T-cell (primary cell): Measurements from ENCODE around the gene GPR37. TPM values are rescaled to one million over a fixed set of nuclear protein-coding genes. Genes with fewer than 3 reads are reported as not detected.

Experiments used
- ATAC-seq, 4 experiments: fragments of 200-7000 bp in 3 of 4; fragments of 150-1000 bp in 1 of 4; cut with Tn5 transposase; replicated peaks in 1 of 4; 1 replicate in 3 of 4; 2 replicates in 1 of 4; pipeline ENCODE4 v1.10.0; 2021; ENCODE audit warnings: moderate library complexity in 3 of 4, mild to moderate bottlenecking in 2 of 4, moderate number of reproducible peaks in 1 of 4
- CTCF ChIA-PET, 2 donors: fragments of 300-600 bp; sonication (Branson Sonifier 250); formaldehyde crosslinking; loops; one replicate each; lab custom pipeline; 2022; ENCODE audit warnings: antibody characterized with exemption in 2 of 2; lab: Charles Lee
- POLR2A ChIA-PET, 2 donors: fragments of 300-600 bp; sonication (Branson Sonifier 250); formaldehyde crosslinking; loops; one replicate each; lab custom pipeline; 2022; ENCODE audit warnings: antibody characterized with exemption in 2 of 2; lab: Charles Lee
- DNase-seq, 35 experiments: peaks; one replicate each; pipeline versions ENCODE4 v3.0.0 to v3.0.0-alpha.2; 2013 to 2023
- H3K27ac ChIP-seq: one replicate; pipeline ENCODE4 v1.5.1; 2013; ENCODE audit warnings: low read length
- H3K27me3 ChIP-seq, 2 experiments: replicated peaks in 1 of 2; 1 replicate in 1 of 2; 2 replicates in 1 of 2; pipeline versions ENCODE4 v1.6.1 to v1.7.0; 2013; ENCODE audit warnings: low read length in 1 of 2, mixed read lengths in 1 of 2; ENCODE audit not compliant: control insufficient read depth in 2 of 2, insufficient read depth in 2 of 2; ENCODE audit errors: extremely low read depth in 1 of 2
- H3K36me3 ChIP-seq, 2 donors: 1 replicate in 1 of 2; 2 replicates in 1 of 2; pipeline versions ENCODE4 v1.6.1 to v1.7.0; 2013; ENCODE audit warnings: low read length in 1 of 2; ENCODE audit not compliant: control insufficient read depth in 2 of 2, insufficient read depth in 1 of 2; ENCODE audit errors: extremely low read depth in 1 of 2
- H3K4me1 ChIP-seq, 2 experiments: 1 replicate in 1 of 2; 2 replicates in 1 of 2; pipeline versions ENCODE4 v1.6.1 to v1.7.0; 2013; ENCODE audit warnings: low read length in 2 of 2, mixed read lengths in 1 of 2; ENCODE audit not compliant: insufficient read depth in 2 of 2, control insufficient read depth in 1 of 2; ENCODE audit errors: extremely low read depth in 1 of 2
- H3K4me3 ChIP-seq, 2 donors: 1 replicate in 1 of 2; 2 replicates in 1 of 2; pipeline versions ENCODE4 v1.5.1 to v1.7.0; 2013; ENCODE audit warnings: mild to moderate bottlenecking in 2 of 2, low read length in 1 of 2, moderate library complexity in 1 of 2; ENCODE audit not compliant: control insufficient read depth in 1 of 2; ENCODE audit errors: extremely low read depth in 1 of 2
- H3K9me3 ChIP-seq: 2 replicates; pipeline ENCODE4 v1.7.0; 2013
- H3K27ac Mint-ChIP-seq, 2 donors: one replicate each; pipeline ENCODE4 v1.8.0; 2020 to 2021; ENCODE audit warnings: mild to moderate bottlenecking in 2 of 2, mixed read lengths in 2 of 2
- H3K27me3 Mint-ChIP-seq, 2 donors: one replicate each; pipeline ENCODE4 v1.8.0; 2021 to 2022; ENCODE audit warnings: mixed read lengths in 2 of 2
- H3K36me3 Mint-ChIP-seq: one replicate; pipeline ENCODE4 v1.8.0; 2021; ENCODE audit warnings: mixed read lengths
- H3K4me1 Mint-ChIP-seq, 3 donors: one replicate each; pipeline ENCODE4 v1.8.0; 2020 to 2022; ENCODE audit warnings: mixed read lengths in 3 of 3, mild to moderate bottlenecking in 1 of 3
- H3K4me3 Mint-ChIP-seq, 3 donors: one replicate each; pipeline ENCODE4 v1.8.0; 2020 to 2022; ENCODE audit warnings: mild to moderate bottlenecking in 3 of 3, mixed read lengths in 3 of 3, moderate library complexity in 3 of 3
- H3K9me3 Mint-ChIP-seq, 3 donors: one replicate each; pipeline ENCODE4 v1.8.0; 2020 to 2022; ENCODE audit warnings: mixed read lengths in 3 of 3
- WGBS: methylation state at CpG from one replicate; pipeline ENCODE4 v1.1.5; 2013; ENCODE audit warnings: missing lambda C conversion rate; ENCODE audit not compliant: insufficient coverage; 5-methylcytosine and 5-hydroxymethylcytosine counted together
- total RNA-seq, 35 experiments: library from RNA in 6 of 35; stranded (reverse) in 6 of 35; fragments of 120-200 nt in 1 of 35; gene quantifications; one replicate each; pipeline versions ENCODE4 v1.2.1 to v1.2.4 and lab custom pipeline; 2013 to 2026

The GPR37 gene, protein sequence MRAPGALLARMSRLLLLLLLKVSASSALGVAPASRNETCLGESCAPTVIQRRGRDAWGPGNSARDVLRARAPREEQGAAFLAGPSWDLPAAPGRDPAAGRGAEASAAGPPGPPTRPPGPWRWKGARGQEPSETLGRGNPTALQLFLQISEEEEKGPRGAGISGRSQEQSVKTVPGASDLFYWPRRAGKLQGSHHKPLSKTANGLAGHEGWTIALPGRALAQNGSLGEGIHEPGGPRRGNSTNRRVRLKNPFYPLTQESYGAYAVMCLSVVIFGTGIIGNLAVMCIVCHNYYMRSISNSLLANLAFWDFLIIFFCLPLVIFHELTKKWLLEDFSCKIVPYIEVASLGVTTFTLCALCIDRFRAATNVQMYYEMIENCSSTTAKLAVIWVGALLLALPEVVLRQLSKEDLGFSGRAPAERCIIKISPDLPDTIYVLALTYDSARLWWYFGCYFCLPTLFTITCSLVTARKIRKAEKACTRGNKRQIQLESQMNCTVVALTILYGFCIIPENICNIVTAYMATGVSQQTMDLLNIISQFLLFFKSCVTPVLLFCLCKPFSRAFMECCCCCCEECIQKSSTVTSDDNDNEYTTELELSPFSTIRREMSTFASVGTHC
- not detected for total RNA-seq
- 0.06 TPM for total RNA-seq (2013)
- total RNA-seq (lab: John Stamatoyannopoulos, UW), result 0 to 0.09 (median 0) reads per million in 29 experiments

- Histone ChIP-seq H3K4me3 (peak within 1 kb of the TSS; percentile 35 to 85), H3K27me3 (peaks cover 18 to 23% of the 10 kb centered on the region in 2 experiments), H3K4me1 (peaks cover 6 to 22% of the 10 kb centered on the region in 2 experiments), H3K27ac (no peak within 1 kb of the TSS), H3K36me3 (no peaks in the 10 kb centered on the region), H3K9me3 (no peaks in the 10 kb centered on the region)
- H3K4me3 Mint-ChIP-seq, result peak within 1 kb of the TSS; percentile 76 to 81 (median 77)
- ATAC-seq (peak; percentile 34 to 54 (median 50)), DNase-seq (peak in 4 of 35 experiments; percentile 1 to 3 (median 2))
- H3K9me3 Mint-ChIP-seq, result no peaks in the 10 kb centered on the region
- under 1% methylated on average over 34 of the region's 81 CpGs for WGBS
- H3K27ac Mint-ChIP-seq, result no peak within 1 kb of the TSS
- peaks cover 42 to 55% of the 10 kb centered on the region in 2 donors for H3K27me3 Mint-ChIP-seq
- ChIA-PET CTCF (no interaction called here), POLR2A (no interaction called here)
- H3K4me1 Mint-ChIP-seq, result peaks cover 18 to 20% (median 19%) of the 10 kb centered on the region in 3 donors
- no peaks in the 10 kb centered on the region for H3K36me3 Mint-ChIP-seq
Observed at GRCh38 chr7:124765401-124766352, at the start of gene GPR37. Gene GPR37, minus strand, starts transcription at chr7:124765792. Its CDS starts 816 bp downstream, at chr7:124764976.

DNA sequence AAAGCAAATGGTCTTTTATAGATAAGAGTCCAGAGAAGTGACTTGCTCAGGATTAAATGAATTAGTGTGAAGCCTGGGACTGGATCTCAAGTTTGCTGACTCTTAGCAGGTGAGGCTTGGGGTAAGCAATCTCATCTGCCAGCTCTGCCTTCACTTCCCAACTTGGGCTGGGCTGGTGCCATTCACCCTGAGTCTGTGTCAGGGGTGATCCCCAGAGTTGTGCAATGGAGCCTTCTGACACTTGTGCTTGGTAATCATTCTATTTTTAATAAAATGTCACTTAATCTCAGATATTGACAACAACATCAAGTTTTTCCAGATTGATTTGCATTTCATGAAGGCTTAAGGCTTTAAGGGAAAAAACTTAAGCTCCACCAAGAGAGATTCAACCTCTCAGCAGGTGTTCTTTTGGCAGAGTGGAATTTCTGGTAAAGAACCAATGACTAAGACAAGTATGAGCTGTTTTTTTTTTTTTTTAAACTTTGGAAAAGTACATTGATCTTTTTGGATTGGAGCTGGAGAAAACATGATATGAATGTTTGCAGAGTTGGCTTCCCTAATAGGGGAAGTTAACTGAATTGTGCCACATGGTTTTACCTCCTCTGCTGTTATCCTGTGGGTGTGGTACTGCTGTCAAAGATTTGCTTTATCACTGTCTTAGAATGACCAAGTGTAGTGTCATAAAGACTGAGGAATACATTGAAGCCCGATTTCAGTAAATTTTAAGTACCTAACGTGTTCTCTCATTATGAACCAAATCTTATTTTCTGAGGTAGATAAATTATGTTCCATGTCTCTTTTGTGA is 48.6 kb upstream of the GPR37 start:
- Histone ChIP-seq H3K4me1 (no peaks in the 10 kb centered on the region), H3K27ac (no peak overlapping the region), H3K9me3 (no peaks in the 10 kb centered on the region), H3K27me3 (no peaks in the 10 kb centered on the region), H3K4me3 (no peak overlapping the region), H3K36me3 (no peaks in the 10 kb centered on the region)
- Mint-ChIP-seq H3K27ac (no peak overlapping the region), H3K27me3 (peaks cover 6 to 10% of the 10 kb centered on the region in 2 donors), H3K36me3 (no peaks in the 10 kb centered on the region), H3K9me3 (peaks cover 0 to 8% (median 0%) of the 10 kb centered on the region in 3 donors), H3K4me3 (no peak overlapping the region), H3K4me1 (no peaks in the 10 kb centered on the region)
- no CpG with 5 or more reads among the region's 2 CpGs for WGBS
- ATAC-seq, result no peak
- ChIA-PET POLR2A (no interaction called here), CTCF (no interaction called here)
- DNase-seq, result no peak

DNA sequence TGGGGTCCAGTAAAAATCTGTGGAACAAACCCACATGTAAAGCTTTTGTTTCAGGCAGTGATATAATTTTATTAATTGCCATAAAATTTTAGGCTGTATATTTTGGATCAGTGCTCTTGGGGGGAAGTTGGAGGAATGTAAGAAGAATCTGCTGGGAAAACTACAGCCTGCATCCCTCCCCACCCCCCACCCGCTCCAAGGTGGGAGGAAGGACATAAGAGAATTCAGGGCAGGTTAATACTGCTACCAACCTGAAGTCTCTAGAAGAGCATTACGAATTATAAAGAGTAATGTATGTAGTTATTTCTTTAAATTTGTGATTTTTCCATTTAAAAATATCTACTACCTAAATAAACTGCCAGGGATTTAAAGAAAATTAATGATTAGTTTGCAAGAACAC is 47.2 kb upstream of the GPR37 start:
- Histone ChIP-seq H3K27me3 (no peaks in the 10 kb centered on the region), H3K4me3 (no peak overlapping the region), H3K4me1 (no peaks in the 10 kb centered on the region), H3K36me3 (no peaks in the 10 kb centered on the region), H3K9me3 (no peaks in the 10 kb centered on the region), H3K27ac (no peak overlapping the region)
- DNase-seq (no peak), ATAC-seq (no peak)
- Mint-ChIP-seq H3K27me3 (peaks cover 6 to 14% of the 10 kb centered on the region in 2 donors), H3K27ac (no peak overlapping the region), H3K4me3 (no peak overlapping the region), H3K9me3 (peaks cover 0 to 8% (median 0%) of the 10 kb centered on the region in 3 donors), H3K4me1 (no peaks in the 10 kb centered on the region), H3K36me3 (no peaks in the 10 kb centered on the region)
- ChIA-PET CTCF (no interaction called here), POLR2A (interaction anchor here in 1 of 2 donors (0.6 kb wide), 1 partner anchor 1232 kb away, joined by 4 read pairs; no protein-coding TSS in a partner anchor)
- no CpG with 5 or more reads among the region's 2 CpGs for WGBS

DNA sequence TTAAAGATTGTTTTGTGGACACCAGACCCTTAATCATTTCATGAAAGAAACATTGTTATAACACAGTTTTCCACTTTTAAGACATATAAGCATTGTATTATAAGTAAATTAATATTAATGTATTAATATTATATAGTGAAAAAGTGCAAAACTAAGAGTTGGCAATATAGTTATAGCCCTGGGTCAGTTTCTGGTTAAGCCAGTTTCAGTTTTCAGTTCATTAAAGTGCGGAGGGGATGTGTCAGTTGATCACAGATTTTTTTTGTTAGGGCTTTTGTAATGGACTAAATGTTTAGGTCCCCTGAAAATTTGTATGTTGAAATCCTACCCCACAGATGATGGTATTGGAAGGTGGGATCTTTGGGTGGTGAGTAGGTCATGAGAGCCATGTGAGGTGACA is 45.7 kb upstream of the GPR37 start:
- no peak overlapping the region for H3K4me3 ChIP-seq
- no peaks in the 10 kb centered on the region for H3K9me3 ChIP-seq
- Mint-ChIP-seq H3K27ac (no peak overlapping the region), H3K4me1 (no peaks in the 10 kb centered on the region), H3K36me3 (no peaks in the 10 kb centered on the region), H3K27me3 (peaks cover 6 to 14% of the 10 kb centered on the region in 2 donors), H3K9me3 (no peaks in the 10 kb centered on the region), H3K4me3 (no peak overlapping the region)
- DNase-seq (no peak), ATAC-seq (no peak)
- no peaks in the 10 kb centered on the region for H3K4me1 ChIP-seq
- no peaks in the 10 kb centered on the region for H3K36me3 ChIP-seq
- ChIA-PET CTCF (no interaction called here), POLR2A (no interaction called here)
- WGBS, result no CpG with 5 or more reads among the region's 1 CpG
- no peaks in the 10 kb centered on the region for H3K27me3 ChIP-seq
- no peak overlapping the region for H3K27ac ChIP-seq

DNA sequence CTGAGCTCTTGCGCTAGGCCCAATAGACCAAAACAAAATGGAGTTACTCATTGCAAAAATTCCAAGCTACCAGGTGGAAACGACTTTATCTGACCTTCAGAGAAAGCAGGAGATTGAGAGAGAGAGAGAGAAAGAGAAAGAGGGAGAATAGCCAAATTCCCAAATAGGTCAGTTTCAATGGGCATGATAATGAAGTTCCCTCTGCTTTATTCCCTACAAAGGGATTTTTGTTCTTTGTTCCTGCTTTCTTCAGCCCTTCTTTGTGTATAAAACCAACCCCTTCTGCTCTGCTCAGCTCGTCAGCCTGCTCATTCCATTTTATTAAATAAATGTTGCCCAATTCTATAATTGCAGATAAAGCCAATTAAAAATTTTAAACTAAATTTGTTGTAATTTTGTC is 45.0 kb upstream of the GPR37 start:
- no peak overlapping the region for H3K27ac ChIP-seq
- H3K4me1 Mint-ChIP-seq, result no peaks in the 10 kb centered on the region
- ChIA-PET POLR2A (no interaction called here), CTCF (no interaction called here)
- ATAC-seq (no peak), DNase-seq (no peak)
- no peaks in the 10 kb centered on the region for H3K36me3 Mint-ChIP-seq
- no peak overlapping the region for H3K4me3 Mint-ChIP-seq
- WGBS, result no CpG with 5 or more reads among the region's 3 CpGs
- no peaks in the 10 kb centered on the region for H3K36me3 ChIP-seq
- H3K27ac Mint-ChIP-seq, result no peak overlapping the region
- no peak overlapping the region for H3K4me3 ChIP-seq
- no peaks in the 10 kb centered on the region for H3K4me1 ChIP-seq
- peaks cover 6 to 14% of the 10 kb centered on the region in 2 donors for H3K27me3 Mint-ChIP-seq
- H3K27me3 ChIP-seq, result no peaks in the 10 kb centered on the region
- H3K9me3 ChIP-seq, result no peaks in the 10 kb centered on the region
- no peaks in the 10 kb centered on the region for H3K9me3 Mint-ChIP-seq
